Activated CD8-positive, alpha-beta memory T cell treated with anti-CD3 and anti-CD28 coated beads for 48 hours (primary cell): ENCODE results near the gene NTSR2.
"Not testable (repeated sequence)": the region's sequence is repeated elsewhere in the genome, so short reads cannot be mapped to it uniquely, and the experiment has no call there.

Experiments used
- DNase-seq, 3 experiments: peaks; one replicate each; pipeline ENCODE4 v3.0.0-alpha.2; 2020; ENCODE audit warnings: low read depth in 2 of 3, low spot score in 2 of 3

NTSR2 gene

GRCh38 chr2:11680182-11680900, 10.3 kb upstream of the NTSR2 start:
- DNase-seq = no peak

DNA sequence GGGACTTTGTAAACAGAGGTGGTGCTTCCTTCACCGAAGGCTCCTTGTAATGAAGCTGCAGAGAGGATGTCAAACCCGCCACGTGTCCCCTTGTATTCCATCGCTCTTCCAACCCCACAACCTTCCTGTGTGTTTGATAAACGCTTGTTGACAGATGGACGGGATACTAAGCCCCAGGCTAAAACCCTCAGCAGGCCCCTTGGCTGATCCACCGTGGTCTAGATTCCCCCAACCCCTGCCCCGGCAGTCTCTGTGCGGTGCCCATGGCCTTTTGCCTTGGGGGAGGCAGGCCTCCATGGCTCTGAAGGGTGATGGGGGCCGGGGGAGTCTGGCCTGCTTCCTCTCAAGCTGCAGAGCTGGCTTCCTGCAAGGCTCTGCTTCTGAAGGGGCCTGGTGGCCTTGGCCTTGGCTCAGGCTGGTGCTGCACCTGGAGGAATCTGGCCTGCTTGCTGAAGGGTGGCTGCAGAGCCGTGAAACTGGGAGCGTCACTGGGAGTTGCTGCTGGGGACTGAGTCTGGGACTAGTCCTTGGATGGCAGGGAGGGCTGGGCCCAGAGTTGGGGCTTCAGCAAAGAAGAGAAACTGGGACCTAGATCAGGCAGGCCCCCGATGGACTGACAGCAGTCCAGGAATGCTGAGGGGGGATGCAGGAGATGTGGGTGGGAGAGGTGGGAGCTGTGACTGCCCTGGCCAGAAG, 9.6 kb upstream of the NTSR2 start:
- no peak for DNase-seq

- DNase-seq = no peak
Observed at GRCh38 chr2:11679016-11679415, 9.0 kb upstream of the NTSR2 start.

DNA sequence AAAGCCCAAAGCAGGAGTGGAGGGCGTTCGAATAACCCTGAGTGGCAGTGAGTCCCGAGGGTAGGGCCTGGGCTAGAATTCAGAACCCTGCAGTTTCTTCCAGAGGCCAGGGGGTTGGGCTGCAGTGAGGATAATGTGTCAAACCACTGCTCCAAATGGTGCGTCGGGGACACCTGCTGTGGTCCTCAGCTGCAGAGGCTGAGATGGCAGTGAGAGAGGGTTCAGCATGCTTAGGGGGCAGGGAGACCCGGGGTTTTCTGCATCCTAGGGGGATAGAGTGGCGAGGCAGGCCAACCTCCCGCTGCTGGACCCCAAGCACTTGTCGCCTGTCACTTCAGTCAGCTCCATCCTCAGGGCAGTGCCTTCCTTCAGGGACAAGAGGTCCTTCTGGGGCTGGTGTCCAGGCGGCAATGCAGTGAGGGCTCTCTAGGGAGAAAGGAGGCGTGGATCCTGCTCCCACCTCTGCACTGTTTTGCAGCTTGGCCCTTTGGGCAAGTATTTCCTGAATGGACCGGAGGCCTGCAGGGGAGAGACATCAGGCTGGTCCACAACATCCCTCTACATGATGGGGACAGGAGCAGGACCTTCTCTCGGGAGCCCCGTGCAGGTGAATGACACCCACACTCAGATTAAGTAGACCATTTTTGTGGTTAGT, 8.4 kb upstream of the NTSR2 start:
- no peak for DNase-seq

- no peak for DNase-seq
Observed at GRCh38 chr2:11677136-11678055, 7.4 kb upstream of the NTSR2 start.

DNA sequence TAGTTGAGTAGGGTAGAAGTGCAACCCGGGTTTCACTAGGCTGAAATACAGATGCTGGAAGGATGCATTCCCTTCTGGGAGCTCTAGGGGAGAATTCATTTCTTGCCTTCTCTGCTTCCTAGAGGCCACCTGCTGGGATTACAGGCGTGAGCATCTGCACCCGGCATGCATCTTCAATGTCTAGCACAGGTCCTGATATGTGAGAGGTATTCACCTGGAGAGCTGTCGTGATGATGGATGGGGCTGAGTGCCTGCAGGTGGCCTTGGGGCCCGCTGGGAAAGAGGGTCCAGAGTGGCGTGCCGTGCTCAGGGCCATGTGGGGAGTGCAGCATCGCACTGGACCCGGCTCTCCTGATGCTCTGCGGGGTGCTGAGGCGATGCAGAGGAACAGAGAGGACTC, 6.6 kb upstream of the NTSR2 start:
- DNase-seq = no peak

GRCh38 chr2:11675423-11676112, 5.6 kb upstream of the NTSR2 start:
- DNase-seq = no peak

DNA sequence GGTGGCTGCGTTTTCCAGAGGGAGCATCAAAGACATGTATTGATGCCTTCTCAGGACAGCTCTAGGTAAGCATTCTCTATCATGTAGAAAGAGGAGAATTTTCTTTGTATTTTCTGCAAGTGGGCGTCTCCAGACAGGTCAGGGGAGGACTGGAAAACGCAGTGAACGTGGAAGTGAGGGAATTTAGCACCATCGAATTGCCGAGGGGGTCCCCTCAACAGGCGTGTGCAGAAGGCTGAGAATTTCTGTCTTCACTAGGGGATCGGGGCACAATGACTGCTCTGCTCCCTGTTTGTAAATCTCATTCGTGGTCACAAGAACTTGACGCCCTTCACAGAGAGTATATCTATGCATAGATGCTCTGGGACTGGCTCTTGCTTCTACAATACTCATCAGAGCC, 5.0 kb upstream of the NTSR2 start:
- DNase-seq = no peak

DNA sequence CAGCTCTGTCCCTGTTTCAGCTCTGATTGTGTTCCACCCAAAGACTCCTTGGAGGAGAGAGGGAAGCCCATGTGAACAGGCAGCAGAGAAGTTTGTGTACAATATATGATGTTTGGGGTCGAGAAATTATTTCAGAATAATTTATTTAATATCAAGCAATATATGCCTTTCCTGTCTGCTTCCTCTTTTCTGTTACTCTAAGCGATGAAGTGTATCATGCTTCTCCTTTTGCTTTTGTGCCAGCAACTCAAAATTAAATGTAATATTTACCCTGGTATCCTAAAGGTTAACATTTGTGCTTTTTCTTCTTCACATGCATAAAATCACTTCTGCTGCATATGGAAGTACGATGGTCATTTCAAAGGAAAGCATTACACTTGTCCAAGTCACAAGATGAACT, 2.4 kb upstream of the NTSR2 start:
- DNase-seq = no peak

- no peak for DNase-seq
Observed at GRCh38 chr2:11667866-11668637, 1.9 kb downstream of the NTSR2 start.

GRCh38 chr2:11667194-11667593, 2.8 kb downstream of the NTSR2 start:
- no peak for DNase-seq

DNA sequence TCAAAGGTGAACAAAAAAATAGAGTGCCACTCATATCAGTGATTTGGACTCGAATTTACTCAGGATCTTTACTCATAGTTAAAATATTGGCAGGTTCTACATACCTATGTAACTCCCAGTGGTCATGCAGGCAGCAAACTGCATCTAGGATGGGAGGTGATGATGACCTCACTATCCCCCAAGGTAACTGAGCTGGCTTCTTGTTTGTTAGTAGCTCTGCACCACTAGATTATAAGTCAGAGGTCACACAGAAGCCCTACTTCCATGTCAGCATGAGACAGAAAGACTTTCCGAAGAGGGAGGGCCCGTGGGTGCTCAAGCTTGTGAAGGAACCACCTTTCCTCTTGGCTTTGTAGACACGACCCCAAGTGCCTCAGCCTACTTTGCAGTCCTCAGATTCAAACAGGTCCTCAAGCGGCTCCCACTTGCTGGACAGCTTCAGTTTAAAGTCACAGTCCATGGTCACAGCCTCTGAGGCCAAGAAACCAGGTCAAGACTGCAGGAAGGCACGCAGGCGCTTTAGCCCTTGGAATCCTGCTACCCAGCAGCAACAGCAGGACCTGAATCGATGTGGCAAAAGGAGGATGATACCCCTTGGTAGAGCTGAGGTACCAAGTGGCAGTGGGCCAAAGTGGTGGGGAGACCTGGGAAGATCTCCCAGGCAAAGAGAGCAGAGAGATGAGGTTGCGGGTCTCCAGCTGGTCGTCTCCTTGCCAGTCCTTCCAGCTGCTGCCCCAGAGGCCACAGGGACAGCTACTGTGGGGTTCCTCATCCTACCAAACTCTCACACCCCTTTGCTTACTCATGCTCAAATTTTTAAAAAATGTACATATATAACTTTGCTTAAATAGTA, 4.3 kb downstream of the NTSR2 start:
- no peak for DNase-seq

DNA sequence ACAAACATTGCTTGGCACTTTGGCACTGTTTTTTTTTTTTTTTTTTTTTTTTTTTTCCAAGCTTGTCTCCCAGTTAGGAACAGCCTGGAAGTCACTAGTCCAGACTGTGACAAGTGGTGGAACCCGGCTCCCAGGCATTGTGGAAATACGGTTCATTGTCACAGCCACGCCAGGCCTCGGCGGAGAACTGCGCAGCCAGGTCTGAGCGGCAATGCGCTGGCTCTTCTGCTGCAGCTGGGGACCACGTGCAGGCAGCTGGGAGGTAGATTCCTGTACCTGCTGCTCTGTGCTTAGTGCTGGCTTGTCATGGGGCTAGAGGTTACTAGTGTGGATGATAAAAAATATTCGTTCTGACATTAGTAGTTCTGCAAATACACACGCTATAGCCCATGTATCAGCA, 5.0 kb downstream of the NTSR2 start:
- DNase-seq = no peak

DNA sequence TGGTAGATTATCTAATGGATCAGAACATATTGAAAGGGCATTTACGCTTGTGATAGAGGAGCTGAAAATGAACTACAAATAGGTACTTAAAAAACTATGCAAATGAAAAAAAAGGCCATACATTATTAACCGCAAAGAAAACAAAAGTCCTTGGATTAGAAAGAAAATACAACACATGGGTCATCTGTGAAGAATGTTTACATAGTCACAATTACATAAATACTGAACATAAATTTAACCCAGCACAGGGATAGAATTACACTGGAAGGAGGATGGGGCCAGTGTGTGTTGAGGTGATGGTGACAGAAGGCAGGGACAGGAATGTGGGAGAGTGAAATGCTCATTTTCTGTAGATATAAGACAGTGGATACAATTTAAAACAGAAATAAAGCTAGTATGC, 6.6 kb downstream of the NTSR2 start:
- no peak for DNase-seq

GRCh38 chr2:11662882-11663281, 7.1 kb downstream of the NTSR2 start:
- no peak for DNase-seq

DNA sequence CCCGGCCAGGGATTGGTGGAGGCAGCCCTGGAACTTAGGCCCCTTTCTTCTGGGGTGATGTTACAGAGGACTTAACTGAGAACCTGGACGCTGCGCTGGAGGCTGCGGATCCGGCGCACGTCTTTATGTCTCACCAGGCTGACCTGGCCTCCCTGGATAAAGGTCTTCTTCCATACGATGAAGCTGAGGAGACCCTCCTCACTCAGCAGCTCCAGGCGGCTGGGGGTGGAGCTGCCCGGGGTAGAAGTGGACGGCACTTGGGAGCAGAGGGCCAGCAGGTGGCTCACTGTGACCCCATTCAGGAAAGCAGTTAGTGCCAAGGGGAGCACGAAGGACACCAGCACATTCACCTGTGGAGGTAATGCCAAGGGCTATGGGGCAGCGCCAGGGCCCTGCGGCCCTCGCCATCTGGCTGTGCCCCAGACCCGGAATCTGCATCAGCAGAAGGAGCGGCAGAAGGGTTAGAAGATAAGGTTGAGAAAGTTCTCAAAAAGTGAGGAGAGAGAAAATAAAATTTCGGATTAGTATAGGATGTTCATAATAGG, 8.0 kb downstream of the NTSR2 start:
- no peak for DNase-seq

DNA sequence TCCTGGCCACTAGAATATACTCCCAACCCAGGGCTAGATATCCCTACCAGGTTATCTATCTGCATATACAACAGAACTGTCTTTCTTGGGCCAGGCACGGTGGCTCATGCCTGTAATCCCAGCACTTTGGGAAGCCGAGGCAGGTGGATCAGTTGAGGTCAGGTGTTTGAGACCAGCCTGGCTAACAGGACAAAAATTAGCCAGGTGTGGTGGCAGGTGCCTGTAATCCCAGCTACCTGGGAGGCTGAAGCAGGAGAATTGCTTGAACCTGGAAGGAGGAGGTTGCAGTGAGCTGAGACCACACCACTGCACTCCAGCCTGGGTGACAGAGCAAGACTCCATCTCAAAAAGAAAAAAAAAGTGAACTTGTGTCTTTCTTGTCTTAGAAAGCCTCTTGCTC, 9.6 kb downstream of the NTSR2 start:
- DNase-seq = not testable (repeated sequence)

DNA sequence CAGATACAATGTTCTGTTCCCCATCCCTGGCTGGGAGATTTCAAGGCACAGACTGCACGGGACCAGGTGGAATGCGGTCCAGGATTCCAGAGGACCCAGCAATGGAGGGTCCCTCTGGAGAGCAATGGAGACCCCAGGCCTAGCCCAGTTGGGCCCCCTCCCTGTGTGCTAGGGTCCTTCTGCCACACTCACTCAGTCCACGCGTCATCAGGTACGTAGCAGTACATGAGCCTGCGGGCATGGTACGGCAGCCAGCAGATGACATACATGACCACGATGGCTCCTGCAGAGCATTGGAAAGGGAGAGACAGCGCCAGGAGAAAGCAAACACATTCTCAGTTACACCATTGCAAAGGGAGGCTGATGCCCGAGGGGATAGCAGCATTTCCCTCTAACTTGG, 10.1 kb downstream of the NTSR2 start:
- DNase-seq = no peak

DNA sequence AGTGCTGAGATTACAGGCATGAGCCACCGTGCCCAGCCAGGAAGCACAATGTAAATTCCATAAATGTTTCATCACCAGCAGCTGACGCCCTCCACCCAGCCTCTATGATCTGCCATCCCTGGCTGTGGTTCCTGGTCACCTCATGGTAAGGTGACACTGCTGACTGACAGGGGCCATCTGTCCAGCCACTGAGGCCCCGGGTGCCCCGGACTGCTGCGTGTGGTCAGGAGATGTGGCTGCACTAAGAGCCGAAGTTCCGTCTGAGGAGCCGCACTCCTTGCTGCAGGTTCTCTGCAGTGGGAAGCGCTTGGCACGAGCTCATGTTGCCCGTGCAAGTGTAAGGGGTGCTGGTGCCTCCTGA, 10.9 kb downstream of the NTSR2 start:
- DNase-seq = no peak
